NCI-H1417 (cell line): ENCODE measurements around the gene PTPRM.

ENCODE experiments used
- DNase-seq, 3 experiments: peaks; one replicate each; lab custom pipeline; 2025; lab: John Stamatoyannopoulos, UW

PTPRM gene

GRCh38 chr18:8049147-8049546 lies 482.0 kb downstream of the PTPRM start:
- DNase-seq, result no peak

DNA sequence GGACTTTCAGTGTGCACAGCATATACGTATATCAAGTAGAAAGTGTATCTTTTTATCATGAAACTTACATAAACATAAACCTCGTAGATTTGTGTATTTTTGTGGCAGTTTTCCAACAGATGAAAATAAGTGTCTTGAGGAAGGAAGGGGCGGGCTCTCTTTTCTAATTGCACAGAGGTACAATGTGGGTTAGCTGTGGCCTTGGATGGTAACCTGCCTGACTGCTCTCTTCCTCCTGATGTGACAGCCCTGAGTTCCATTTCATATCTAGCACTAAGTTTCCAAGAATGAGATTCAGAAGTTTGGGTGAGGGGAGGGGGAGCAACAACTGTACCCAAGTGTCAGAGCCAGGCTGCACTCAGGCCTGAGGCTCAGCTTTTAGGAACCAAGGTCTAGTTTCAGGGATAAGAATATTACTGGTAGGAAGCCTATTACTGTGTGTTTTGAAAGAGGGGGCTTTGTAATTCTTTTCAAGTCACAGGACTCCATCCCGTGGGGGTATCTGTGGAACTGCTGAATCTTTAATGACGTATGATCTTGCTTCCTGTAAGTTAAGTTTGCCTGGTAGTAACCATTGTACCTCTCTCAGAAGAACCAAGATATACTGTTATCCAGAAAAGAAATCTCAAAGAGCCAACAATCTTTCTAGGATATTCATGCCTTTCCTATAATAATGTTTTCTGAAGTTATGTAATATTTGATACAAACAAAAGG lies 483.7 kb downstream of the PTPRM start:
- no peak for DNase-seq

DNA sequence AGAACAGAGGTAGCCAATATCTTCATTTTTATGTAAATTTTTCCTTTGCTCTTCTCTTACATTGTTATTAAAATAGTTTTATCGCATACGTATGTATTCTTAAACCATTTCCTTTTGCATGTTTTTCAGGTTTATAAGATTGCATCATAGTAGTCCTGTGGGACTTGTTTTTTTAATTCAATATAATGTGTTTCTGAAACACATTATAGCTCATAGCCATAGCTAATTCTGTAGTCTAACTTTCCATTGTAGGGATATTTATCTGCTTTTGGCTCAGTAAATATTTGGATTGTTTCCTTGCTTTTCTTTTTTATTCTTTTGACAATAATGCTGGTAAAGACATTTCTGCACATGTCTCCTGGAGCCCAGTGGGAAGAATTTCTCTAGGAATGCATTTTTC lies 484.3 kb downstream of the PTPRM start:
- no peak for DNase-seq

DNA sequence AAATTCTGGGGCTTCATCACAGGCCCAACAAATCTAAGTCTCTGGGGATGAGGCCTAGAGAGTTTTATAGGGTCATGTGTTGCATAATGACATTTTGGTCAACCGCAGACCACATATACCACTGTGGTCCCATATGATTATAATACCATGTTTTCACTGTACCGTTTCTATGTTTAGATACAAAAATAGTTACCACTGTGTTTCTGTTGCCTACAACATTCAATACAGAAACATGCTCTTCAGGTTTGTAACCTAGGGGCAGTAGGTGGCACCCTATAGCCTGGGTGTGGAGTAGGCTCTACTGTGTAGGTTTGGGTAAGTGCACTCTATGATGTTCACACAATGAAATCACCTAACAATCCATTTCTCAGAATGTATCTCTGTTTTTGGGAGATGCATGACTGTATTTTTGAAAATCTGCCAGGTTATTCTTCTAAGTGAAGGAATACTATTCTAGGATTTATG lies 485.2 kb downstream of the PTPRM start:
- DNase-seq, result peak in 2 of 3 experiments; percentile 24 to 65

- DNase-seq, result no peak
Observed at GRCh38 chr18:8056723-8057122, 489.6 kb downstream of the PTPRM start.

DNA sequence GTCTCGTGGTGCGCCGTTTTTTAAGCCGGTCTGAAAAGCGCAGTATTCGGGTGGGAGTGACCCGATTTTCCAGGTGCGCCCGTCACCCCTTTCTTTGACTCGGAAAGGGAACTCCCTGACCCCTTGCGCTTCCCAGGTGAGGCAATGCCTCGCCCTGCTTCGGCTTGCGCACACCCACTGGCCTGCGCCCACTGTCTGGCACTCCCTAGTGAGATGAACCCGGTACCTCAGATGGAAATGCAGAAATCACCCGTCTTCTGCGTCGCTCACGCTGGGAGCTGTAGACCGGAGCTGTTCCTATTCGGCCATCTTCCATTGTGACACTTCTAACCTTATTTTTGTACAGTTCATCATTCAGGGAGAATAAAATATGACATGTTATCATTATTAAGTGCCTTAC lies 496.0 kb downstream of the PTPRM start:
- peak in 1 of 3 experiments; percentile 41 for DNase-seq

DNA sequence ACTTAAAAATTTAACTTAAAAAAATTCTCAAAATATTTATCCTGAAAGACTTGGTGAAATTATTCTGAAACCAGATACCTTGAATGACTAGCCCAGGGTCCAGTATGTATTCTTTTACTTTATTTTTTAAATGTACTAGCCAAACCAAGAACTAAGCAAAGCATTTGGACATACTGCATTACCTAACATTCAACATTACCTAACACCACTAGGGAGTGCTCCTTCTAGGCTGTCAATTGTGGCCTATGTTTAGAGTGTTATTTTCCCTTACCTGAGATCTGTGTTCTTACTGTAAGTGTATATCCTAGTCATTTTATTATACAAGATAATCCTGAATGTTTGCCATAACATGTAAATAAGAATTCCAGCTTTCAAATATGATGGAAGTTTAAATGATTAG lies 496.6 kb downstream of the PTPRM start:
- DNase-seq, result peak in 1 of 3 experiments; percentile 41

GRCh38 chr18:8065284-8065683 lies 498.2 kb downstream of the PTPRM start:
- no peak for DNase-seq

DNA sequence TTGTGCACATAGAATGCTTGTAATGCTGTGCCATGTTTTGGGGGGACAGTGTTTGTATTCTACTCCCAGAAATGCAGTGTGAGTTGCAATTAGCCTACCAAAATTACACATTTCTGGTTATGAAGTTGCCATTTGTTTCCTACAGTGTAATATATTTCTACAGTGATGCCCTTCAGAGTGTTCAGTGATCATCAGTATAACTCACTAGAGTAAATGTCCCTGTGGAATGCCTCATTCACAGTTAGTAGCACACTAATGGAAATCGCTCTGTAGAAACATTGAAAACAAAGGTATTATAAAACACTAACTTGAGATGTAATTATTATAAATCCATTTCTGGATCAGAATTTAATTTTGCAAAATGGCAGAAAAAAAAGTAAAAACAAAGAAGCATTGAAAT lies 498.7 kb downstream of the PTPRM start:
- DNase-seq, result no peak

- no peak for DNase-seq
Observed at GRCh38 chr18:8069708-8070107, 502.6 kb downstream of the PTPRM start.

DNA sequence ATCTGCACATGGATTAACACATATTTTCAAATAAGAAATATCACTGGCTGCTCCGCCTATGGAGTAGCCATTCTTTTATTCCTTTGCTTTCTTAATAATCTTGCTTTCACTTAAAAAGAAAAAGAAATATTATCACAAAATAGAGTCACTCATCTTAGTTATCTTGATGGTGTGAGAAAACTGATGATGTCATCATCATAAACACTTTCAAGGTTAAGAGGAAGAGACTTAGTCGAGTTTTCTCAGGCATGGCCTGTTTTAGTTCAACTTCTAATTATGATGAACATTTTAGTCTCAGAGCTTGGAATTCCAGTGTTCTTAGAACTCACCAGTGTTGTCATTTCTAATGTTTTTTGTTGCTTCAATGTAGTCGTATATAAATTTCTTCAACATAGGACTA lies 506.1 kb downstream of the PTPRM start:
- DNase-seq, result no peak

GRCh38 chr18:8080092-8080491 lies 513.0 kb downstream of the PTPRM start:
- no peak for DNase-seq

DNA sequence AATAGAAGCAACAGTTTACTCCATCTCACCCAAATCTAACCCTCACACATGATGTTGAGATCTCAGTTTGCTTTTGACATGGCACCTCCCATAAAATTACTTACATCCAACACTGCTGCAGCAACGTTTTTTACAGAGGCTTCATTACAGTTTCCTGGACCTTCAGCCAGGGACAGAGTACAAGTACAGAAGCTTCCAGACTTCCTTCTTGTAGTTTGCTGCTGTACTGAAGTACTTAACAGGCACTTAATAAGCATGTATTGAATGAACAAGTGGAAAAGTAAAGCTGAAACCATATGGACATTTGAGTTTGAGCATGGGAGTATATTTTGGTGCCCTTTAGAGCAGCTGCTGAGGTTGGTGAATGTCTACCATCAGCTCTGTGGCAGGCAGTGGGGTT lies 514.2 kb downstream of the PTPRM start:
- peak in 1 of 3 experiments; percentile 48 for DNase-seq

DNA sequence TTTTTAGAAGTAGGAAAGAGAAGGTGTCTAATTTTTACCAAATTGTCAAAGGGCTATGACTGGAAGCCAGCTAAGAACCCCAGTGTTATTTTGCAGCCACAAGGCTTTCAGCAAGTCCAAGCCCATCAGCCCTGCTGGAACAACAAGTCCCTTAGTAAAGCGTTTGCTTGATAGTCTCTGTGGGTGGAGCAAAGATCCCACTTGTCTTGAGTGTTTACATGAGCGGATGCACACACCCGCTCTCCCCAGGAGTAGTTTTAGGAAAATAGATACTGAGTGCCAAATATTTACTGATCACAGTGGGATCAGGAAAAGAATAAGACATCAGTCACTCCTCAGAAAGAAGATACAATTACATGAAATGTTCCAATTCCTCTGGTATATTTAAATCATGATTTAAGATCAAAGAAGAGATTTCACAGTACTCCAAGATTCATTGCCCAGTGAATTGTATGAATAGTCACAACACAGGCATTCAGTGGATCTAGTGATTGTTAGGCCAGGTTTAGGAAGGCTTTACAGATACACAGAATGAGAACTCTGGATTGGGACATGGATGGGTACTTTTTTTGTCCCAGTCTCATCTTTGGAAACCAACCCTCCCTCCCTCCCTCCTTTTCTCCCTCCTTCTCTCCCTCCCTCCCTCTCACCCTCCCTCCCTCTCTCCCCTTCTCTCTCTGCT lies 514.9 kb downstream of the PTPRM start:
- peak; percentile 69 to 93 (median 73) for DNase-seq

DNA sequence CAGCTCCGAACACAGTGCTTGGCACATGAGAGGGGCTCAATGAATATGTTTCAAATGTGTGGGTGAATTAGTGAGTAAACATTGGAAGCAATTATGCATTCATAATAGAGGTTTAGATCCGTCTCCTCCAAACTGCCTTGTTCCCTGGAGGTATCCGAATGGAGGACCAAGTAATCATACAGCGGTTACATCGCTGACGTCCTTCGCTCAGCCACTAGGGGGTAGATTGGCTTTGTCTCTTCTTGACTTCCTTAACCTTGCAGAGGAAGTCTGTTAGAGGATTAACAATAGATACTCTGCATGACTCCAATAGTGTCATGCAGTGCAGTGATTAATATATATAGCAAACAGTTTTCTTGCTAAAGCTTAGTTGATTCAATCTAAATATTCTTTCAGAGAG lies 517.0 kb downstream of the PTPRM start:
- peak; percentile 26 to 92 (median 72) for DNase-seq

GRCh38 chr18:8088626-8089025 lies 521.5 kb downstream of the PTPRM start:
- peak; percentile 25 to 50 (median 30) for DNase-seq

- no peak for DNase-seq
Observed at GRCh38 chr18:8091035-8091434, 523.9 kb downstream of the PTPRM start.

DNA sequence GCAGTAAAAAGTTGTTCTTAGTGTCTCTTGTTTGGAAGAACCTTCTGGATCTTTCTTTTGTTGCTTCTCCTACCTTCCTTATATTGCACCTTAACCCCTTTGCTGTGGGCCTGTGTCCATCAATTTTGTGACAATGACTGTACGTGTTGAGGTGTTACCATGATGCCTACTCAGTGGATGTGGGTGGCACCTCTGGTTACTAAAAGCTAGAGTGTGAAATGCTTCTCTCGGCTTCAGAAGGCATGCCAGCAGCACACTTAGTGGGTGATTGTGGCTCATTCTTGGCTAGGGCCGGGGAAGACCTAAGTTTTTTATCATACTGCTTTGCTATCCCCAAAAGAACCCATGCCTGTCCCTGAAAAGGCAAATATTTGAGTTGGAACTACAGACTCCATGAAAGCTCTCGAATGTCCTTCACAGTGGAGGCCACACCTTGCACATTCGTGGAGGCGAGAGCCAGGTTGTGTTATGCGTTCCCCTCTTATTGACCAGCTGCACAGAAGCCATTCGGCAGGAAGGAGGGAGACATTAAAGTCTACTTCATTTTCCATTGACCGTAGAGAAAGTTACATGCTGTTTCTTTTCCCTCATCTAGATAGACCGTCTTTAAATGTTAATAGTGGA lies 528.9 kb downstream of the PTPRM start:
- DNase-seq, result no peak

- no peak for DNase-seq
Observed at GRCh38 chr18:8097399-8097798, 530.3 kb downstream of the PTPRM start.

DNA sequence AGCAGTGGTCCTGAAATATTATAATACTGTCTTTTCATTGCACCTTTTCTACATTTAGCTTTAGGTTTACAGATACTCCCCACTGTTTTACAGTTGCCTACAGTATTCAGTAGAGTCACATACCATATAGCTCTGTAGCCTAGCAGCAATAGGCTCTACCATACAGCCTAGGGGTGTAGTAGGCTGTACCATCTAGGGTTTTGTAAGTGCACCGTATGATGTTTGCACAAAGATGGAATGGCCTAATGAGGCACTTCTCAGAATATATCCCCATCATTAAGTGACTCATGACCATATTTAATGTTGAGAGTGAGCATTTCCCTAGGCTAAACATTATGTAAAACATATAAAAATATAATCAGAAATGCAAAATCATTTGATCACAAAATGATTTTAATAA lies 530.8 kb downstream of the PTPRM start:
- DNase-seq, result peak in 2 of 3 experiments; percentile 77 to 94

DNA sequence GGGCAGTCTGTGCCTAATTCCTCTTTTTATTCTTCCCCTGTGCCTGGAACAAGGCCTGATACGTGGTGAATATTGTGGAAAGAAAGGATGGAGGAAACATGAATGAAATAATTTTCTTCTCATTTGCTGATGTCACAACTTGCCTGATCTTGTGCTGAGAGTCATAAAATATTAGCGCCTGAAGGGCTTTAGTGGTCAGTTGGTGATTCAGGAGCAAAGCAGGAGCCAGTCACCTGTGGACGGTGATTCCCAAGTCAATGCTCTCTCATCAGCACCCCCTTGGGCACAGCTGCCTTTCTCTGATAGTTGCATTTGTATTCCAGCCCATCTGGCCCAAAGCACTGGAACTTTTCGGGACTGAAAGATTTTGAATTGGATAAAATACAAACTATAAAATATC lies 539.5 kb downstream of the PTPRM start:
- DNase-seq, result no peak

GRCh38 chr18:8107426-8107825 lies 540.3 kb downstream of the PTPRM start:
- DNase-seq, result no peak

DNA sequence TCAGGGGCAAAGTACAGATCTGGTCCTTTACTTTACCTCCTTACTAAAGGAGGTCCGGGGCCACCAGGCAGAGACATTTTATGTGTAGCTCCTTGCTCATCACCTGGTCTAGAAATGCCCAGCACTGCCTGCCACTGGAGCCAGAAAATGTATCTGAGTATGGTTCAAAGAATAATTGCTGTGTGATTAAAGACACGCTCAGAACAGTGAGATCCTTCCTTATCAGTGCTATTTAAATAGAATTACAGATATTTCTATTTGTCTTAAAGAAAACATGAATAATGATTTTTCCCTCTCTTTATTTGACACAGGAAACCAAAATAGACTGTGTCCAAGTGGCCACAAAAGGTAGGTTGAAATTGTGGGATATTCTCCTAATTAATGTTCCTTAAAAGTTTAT lies 547.4 kb downstream of the PTPRM start:
- no peak for DNase-seq
